ENCODE measurements around the gene ALAS2. TPM values are rescaled to one million over a fixed set of nuclear protein-coding genes. Genes with fewer than 3 reads are reported as not detected.
"Not testable (repeated sequence)": the region's sequence is repeated elsewhere in the genome, so short reads cannot be mapped to it uniquely, and the experiment has no call there.

Gene ALAS2
- total RNA-seq, 4 donors from 2014 or later = not detected

DNA sequence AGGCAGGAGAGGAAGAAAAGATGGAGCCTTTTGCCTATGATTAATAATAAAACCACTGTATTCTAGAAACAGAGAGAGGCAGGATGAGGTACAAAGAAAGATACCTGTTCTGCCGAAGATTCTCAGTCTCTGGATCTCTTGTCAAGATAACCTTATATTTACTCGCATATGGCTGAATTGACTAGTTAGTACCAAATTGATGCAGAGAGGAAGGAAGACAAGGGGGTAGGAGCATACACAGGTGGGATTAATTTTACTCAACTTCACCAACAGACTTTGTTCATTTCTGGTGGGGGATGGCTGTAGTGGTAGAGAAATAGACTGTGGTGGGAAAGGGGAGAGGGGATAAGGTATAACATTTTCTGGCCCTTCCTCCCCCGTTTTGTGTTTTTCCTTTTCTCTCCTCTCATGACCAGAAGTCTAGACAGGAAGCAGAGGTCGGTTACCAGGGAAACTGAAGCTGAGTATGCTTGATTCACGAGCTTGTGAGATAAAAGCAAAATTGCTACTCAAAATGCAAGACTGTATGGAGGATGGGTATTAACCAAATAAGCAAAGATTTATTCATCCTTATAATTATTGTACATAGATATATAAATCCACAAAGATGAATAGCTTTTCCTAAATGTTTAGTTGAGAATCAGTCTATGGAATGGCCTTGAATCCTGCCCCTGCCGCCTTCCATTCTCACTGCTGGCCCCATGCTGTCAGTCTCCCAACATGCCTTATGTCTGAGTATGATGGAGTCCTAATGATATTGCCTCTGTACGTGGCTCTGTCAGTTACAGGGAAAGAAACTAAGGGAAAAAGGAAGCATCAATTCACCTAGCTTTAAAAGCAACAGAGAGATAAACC lies 26.3 kb upstream of the ALAS2 start:
- no peaks in the 10 kb centered on the region for H3K9me3 ChIP-seq
- H3K4me3 ChIP-seq = peak overlapping the region; percentile 14
- TF ChIP-seq POLR2A (IDR thresholded peaks at IDR 0.05) (no peak), POLR2AphosphoS5 (IDR thresholded peaks at IDR 0.05) (no peak), EP300 (IDR thresholded peaks at IDR 0.05) (no peak), CTCF (IDR thresholded peaks at IDR 0.05) (no peak)
- H3K4me1 ChIP-seq = no peaks in the 10 kb centered on the region
- no peaks in the 10 kb centered on the region for H3K36me3 ChIP-seq
- no peak overlapping the region for H3K27ac ChIP-seq
- DNase-seq (ENCODE audit: low spot score in 2 of 2) = no peak
- H3K27me3 ChIP-seq = no peaks in the 10 kb centered on the region
- WGBS = 34% methylated on average over 7 of the region's 7 CpGs

GRCh38 chrX:55050599-55050998 lies 19.8 kb upstream of the ALAS2 start:
- H3K27ac ChIP-seq; DNase-seq (ENCODE audit: low spot score in 2 of 2); H3K36me3 ChIP-seq; H3K4me3 ChIP-seq; H3K27me3 ChIP-seq; H3K4me1 ChIP-seq; H3K9me3 ChIP-seq: not testable (repeated sequence)
- 83% methylated on average over 2 of the region's 2 CpGs for WGBS

- no peak overlapping the region for H3K27ac ChIP-seq
- no peak for DNase-seq (ENCODE audit: low spot score in 2 of 2)
- H3K4me3 ChIP-seq = no peak overlapping the region
- TF ChIP-seq EP300 (IDR thresholded peaks at IDR 0.05) = no peak
- no peak for TF ChIP-seq POLR2A (IDR thresholded peaks at IDR 0.05)
- no peak for TF ChIP-seq POLR2AphosphoS5 (IDR thresholded peaks at IDR 0.05)
- WGBS = 85% methylated on average over 6 of the region's 6 CpGs
- H3K4me1 ChIP-seq = no peaks in the 10 kb centered on the region
- no peaks in the 10 kb centered on the region for H3K36me3 ChIP-seq
- no peaks in the 10 kb centered on the region for H3K9me3 ChIP-seq
- H3K27me3 ChIP-seq = no peaks in the 10 kb centered on the region
These were observed 10.7 kb upstream of the ALAS2 start for GRCh38 chrX:55041514-55041913.

GRCh38 chrX:55039471-55039870 lies 8.7 kb upstream of the ALAS2 start:
- H3K27ac ChIP-seq = no peak overlapping the region

DNA sequence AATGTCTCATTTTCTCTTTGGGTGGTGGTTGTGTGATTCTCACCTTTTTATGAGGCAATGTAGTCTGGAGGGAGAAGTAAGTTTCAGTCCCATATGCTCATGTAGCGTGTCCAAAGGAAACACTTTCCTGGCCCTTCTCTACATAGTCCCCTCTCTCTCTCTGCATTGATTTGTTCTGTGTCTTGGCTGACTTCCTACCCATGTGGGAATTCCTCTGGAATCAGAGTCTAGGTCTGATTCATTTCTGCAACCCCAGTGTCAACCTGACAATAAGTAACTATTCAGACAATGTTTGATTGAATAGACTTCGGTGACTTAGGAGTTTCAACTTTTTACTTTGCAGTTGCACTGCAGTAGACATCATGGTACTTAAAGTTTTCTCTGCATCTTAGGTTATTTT lies 2.7 kb upstream of the ALAS2 start:
- no peak for DNase-seq (ENCODE audit: low spot score in 2 of 2)
- H3K4me1 ChIP-seq = no peaks in the 10 kb centered on the region
- TF ChIP-seq POLR2AphosphoS5 (IDR thresholded peaks at IDR 0.05) = no peak
- no peak for TF ChIP-seq CTCF (IDR thresholded peaks at IDR 0.05)
- TF ChIP-seq POLR2A (IDR thresholded peaks at IDR 0.05) = no peak
- TF ChIP-seq EP300 (IDR thresholded peaks at IDR 0.05) = no peak
- WGBS = 85% methylated on average over 2 of the region's 2 CpGs
- H3K36me3 ChIP-seq = no peaks in the 10 kb centered on the region
- H3K27me3 ChIP-seq = no peaks in the 10 kb centered on the region
- H3K27ac ChIP-seq = no peak overlapping the region
- H3K4me3 ChIP-seq = no peak overlapping the region
- H3K9me3 ChIP-seq = no peaks in the 10 kb centered on the region

More at GRCh38 chrX:55039471-55039870, 8.7 kb upstream of the ALAS2 start:
- DNase-seq (ENCODE audit: low spot score in 2 of 2) = no peak
- no peak overlapping the region for H3K4me3 ChIP-seq
- H3K4me1 ChIP-seq = no peaks in the 10 kb centered on the region
- no peaks in the 10 kb centered on the region for H3K27me3 ChIP-seq
- no peaks in the 10 kb centered on the region for H3K36me3 ChIP-seq
- no peaks in the 10 kb centered on the region for H3K9me3 ChIP-seq
- WGBS = 70% methylated on average over 3 of the region's 3 CpGs
- no peak for TF ChIP-seq POLR2AphosphoS5 (IDR thresholded peaks at IDR 0.05)
- TF ChIP-seq POLR2A (IDR thresholded peaks at IDR 0.05) = no peak
- TF ChIP-seq CTCF (IDR thresholded peaks at IDR 0.05) = no peak
- no peak for TF ChIP-seq EP300 (IDR thresholded peaks at IDR 0.05)

GRCh38 chrX:55029291-55029690 lies 1.5 kb downstream of the ALAS2 start:
- WGBS = 68% methylated on average over 2 of the region's 2 CpGs
- Histone ChIP-seq H3K36me3 (no peaks in the 10 kb centered on the region), H3K4me3 (no peak overlapping the region), H3K27me3 (no peaks in the 10 kb centered on the region), H3K4me1 (no peaks in the 10 kb centered on the region), H3K9me3 (no peaks in the 10 kb centered on the region), H3K27ac (no peak overlapping the region)
- DNase-seq (ENCODE audit: low spot score in 2 of 2) = no peak
- no peak for TF ChIP-seq POLR2A (IDR thresholded peaks at IDR 0.05)
- TF ChIP-seq EP300 (IDR thresholded peaks at IDR 0.05) = no peak
- TF ChIP-seq POLR2AphosphoS5 (IDR thresholded peaks at IDR 0.05) = no peak
- TF ChIP-seq CTCF (IDR thresholded peaks at IDR 0.05) = no peak
